HG03378 (cell line): ENCODE data around the gene MYOM3.

Experiments
- ATAC-seq: cut with Tn5 transposase; IDR thresholded peaks from one replicate; pipeline ENCODE4 v1.9.1; 2021; ENCODE audit warnings: mild to moderate bottlenecking, moderate library complexity; ENCODE audit not compliant: unreplicated experiment

Gene MYOM3

GRCh38 chr1:24117722-24118409 is 5.9 kb upstream of the MYOM3 start:
- no peak for ATAC-seq

- no peak for ATAC-seq
Observed at GRCh38 chr1:24117132-24117531, 5.2 kb upstream of the MYOM3 start.

- ATAC-seq: no peak
Observed at GRCh38 chr1:24114753-24115152, 2.8 kb upstream of the MYOM3 start.

- no peak for ATAC-seq
Observed at GRCh38 chr1:24113641-24114033, 1.7 kb upstream of the MYOM3 start.

GRCh38 chr1:24111262-24111995 is 506 bp downstream of the MYOM3 start:
- no peak for ATAC-seq

- ATAC-seq: no peak
Observed at GRCh38 chr1:24110642-24111261, 1.2 kb downstream of the MYOM3 start.

- no peak for ATAC-seq
Observed at GRCh38 chr1:24109686-24110475, 2.1 kb downstream of the MYOM3 start.

GRCh38 chr1:24109166-24109483 is 2.8 kb downstream of the MYOM3 start:
- no peak for ATAC-seq

GRCh38 chr1:24108334-24109165 is 3.4 kb downstream of the MYOM3 start:
- no peak for ATAC-seq

GRCh38 chr1:24107462-24108138 is 4.3 kb downstream of the MYOM3 start:
- ATAC-seq: no peak

GRCh38 chr1:24105368-24106160 is 6.4 kb downstream of the MYOM3 start:
- ATAC-seq: no peak

- ATAC-seq: no peak
Observed at GRCh38 chr1:24104854-24105253, 7.1 kb downstream of the MYOM3 start.

GRCh38 chr1:24103879-24104278 is 8.1 kb downstream of the MYOM3 start:
- ATAC-seq: no peak

- no peak for ATAC-seq
Observed at GRCh38 chr1:24103408-24103807, 8.5 kb downstream of the MYOM3 start.

GRCh38 chr1:24102961-24103360 is 9.0 kb downstream of the MYOM3 start:
- ATAC-seq: no peak

- ATAC-seq: no peak
Observed at GRCh38 chr1:24101796-24102586, 9.9 kb downstream of the MYOM3 start.

GRCh38 chr1:24100945-24101737 is 10.8 kb downstream of the MYOM3 start:
- ATAC-seq: no peak
